Stimulated activated CD8-positive, alpha-beta memory T cell treated with anti-CD3 and anti-CD28 coated beads, Interleukin-4, amount 100 ng/mL, for 48 hours (primary cell): ENCODE data around the gene IFNL2.
A peak's percentile ranks its signal among the peaks of the same experiment; 100 is the strongest.
"Not testable (repeated sequence)": the region's sequence is repeated elsewhere in the genome, so short reads cannot be mapped to it uniquely, and the experiment has no call there.

Experiments
- DNase-seq: peaks from one replicate; pipeline ENCODE4 v3.0.0-alpha.2; 2020

The IFNL2 gene

GRCh38 chr19:39253374-39254149 lies 14.6 kb upstream of the IFNL2 start:
- DNase-seq = no peak

- DNase-seq = no peak
These were observed 13.5 kb upstream of the IFNL2 start for GRCh38 chr19:39254531-39255345.

- DNase-seq = no peak
These were observed 11.0 kb upstream of the IFNL2 start for GRCh38 chr19:39257227-39257626.

GRCh38 chr19:39261704-39262103 lies 6.5 kb upstream of the IFNL2 start:
- DNase-seq = no peak

- DNase-seq = no peak
These were observed 5.7 kb upstream of the IFNL2 start for GRCh38 chr19:39262496-39262895.

GRCh38 chr19:39263912-39264305 lies 4.3 kb upstream of the IFNL2 start:
- DNase-seq = no peak

GRCh38 chr19:39264306-39265290 lies 3.6 kb upstream of the IFNL2 start:
- DNase-seq = no peak

GRCh38 chr19:39265321-39265916 lies 2.8 kb upstream of the IFNL2 start:
- peak; percentile 31 for DNase-seq

GRCh38 chr19:39268531-39269223 lies 481 bp downstream of the IFNL2 start:
- DNase-seq = not testable (repeated sequence)

GRCh38 chr19:39269369-39269768 lies 1.2 kb downstream of the IFNL2 start:
- DNase-seq = not testable (repeated sequence)

- no peak for DNase-seq
These were observed 2.1 kb downstream of the IFNL2 start for GRCh38 chr19:39270036-39270871.

GRCh38 chr19:39273859-39274258 lies 5.7 kb downstream of the IFNL2 start:
- not testable (repeated sequence) for DNase-seq

- no peak for DNase-seq
These were observed 7.4 kb downstream of the IFNL2 start for GRCh38 chr19:39275578-39275977.

GRCh38 chr19:39276740-39277139 lies 8.5 kb downstream of the IFNL2 start:
- DNase-seq = no peak

- DNase-seq = no peak
These were observed 9.4 kb downstream of the IFNL2 start for GRCh38 chr19:39277598-39277997.

- DNase-seq = no peak
These were observed 13.8 kb downstream of the IFNL2 start for GRCh38 chr19:39282021-39282420.

- DNase-seq = no peak
These were observed 15.8 kb downstream of the IFNL2 start for GRCh38 chr19:39284032-39284431.

- DNase-seq = no peak
These were observed 25.2 kb downstream of the IFNL2 start for GRCh38 chr19:39293394-39293793.

- DNase-seq = no peak
These were observed 28.0 kb downstream of the IFNL2 start, which contains the start of gene IFNL1 for GRCh38 chr19:39296055-39296645. Gene IFNL1, plus strand, starts transcription at chr19:39296407. Its CDS starts 15 bp downstream, at chr19:39296422.

- no peak for DNase-seq
These were observed 28.7 kb downstream of the IFNL2 start for GRCh38 chr19:39296906-39297305.
